Measurements from ENCODE around the gene CTSK. TPM values are rescaled to one million over a fixed set of nuclear protein-coding genes. Genes with fewer than 3 reads are reported as not detected.

CTSK gene
- total and polyA plus RNA-seq, 7 experiments from 2014 or later = 0.31 to 13.7 (median 6.8) TPM

DNA sequence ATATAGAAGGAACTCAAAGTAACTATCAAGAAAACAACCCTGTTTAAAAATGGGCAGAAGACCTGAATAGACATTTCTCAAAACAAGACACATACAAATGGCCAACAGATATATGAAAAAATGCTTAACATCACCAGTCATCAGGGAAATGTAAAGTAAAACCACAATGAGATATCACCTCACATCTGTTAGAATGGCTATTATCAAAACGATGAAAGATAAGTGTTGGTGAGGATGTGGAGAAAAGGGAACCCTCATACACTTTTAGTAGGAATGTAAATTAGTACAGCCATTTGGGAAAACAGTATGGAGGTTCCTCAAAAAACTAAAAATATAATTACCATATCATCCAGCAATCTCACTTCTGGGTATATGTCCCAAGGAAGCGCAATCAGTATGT, 45.5 kb downstream of the CTSK start:
- H3K4me1 Mint-ChIP-seq = peaks cover 45 to 74% (median 60%) of the 10 kb centered on the region in 7 donors
- ATAC-seq (no peak), DNase-seq (no peak)
- H3K27me3 Mint-ChIP-seq = no peaks in the 10 kb centered on the region
- no peaks in the 10 kb centered on the region for H3K27me3 ChIP-seq (ENCODE audit: control insufficient read depth in 2 of 2, insufficient read depth in 2 of 2, low read length in 2 of 2)
- ChIA-PET CTCF (no interaction called here), POLR2A (no interaction called here)
- no peaks in the 10 kb centered on the region for H3K9me3 ChIP-seq (ENCODE audit: control insufficient read depth in 2 of 3, low read length in 3 of 3)
- peaks cover 0 to 13% (median 4%) of the 10 kb centered on the region in 3 experiments for H3K36me3 ChIP-seq (ENCODE audit: control insufficient read depth in 2 of 3, insufficient read depth in 3 of 3, low read length in 3 of 3)
- intact Hi-C loops (cut with micrococcal nuclease) = loop anchor here in 1 of 2 donors (10.0 kb wide), 1 partner anchor 52 kb away; no protein-coding TSS in a partner anchor
- H3K27ac ChIP-seq (ENCODE audit: low read depth, low read length) = no peak overlapping the region
- H3K9me3 Mint-ChIP-seq = peaks cover 0 to 6% (median 0%) of the 10 kb centered on the region in 11 donors
- H3K4me3 ChIP-seq (ENCODE audit: low read length) = no peak overlapping the region
- H3K36me3 Mint-ChIP-seq = peaks cover 9 to 42% (median 29%) of the 10 kb centered on the region in 5 donors
- peak overlapping the region; percentile 41 to 72 (median 54) for H3K4me3 Mint-ChIP-seq
- peaks cover 9 to 14% of the 10 kb centered on the region in 2 donors for H3K4me1 ChIP-seq (ENCODE audit: control insufficient read depth in 2 of 2, insufficient read depth in 2 of 2, low read length in 2 of 2)
- peak overlapping the region in 2 of 9 donors; percentile 12 to 49 for H3K27ac Mint-ChIP-seq

GRCh38 chr1:150761801-150762200, 46.3 kb downstream of the CTSK start:
- ChIA-PET CTCF (interaction anchor here (0.6 kb wide), 1 partner anchor 265 kb away, joined by 5 read pairs; no protein-coding TSS in a partner anchor), POLR2A (no interaction called here)
- H3K4me1 ChIP-seq (ENCODE audit: control insufficient read depth in 2 of 2, insufficient read depth in 2 of 2, low read length in 2 of 2) = peaks cover 9 to 14% of the 10 kb centered on the region in 2 donors
- no peak overlapping the region for H3K27ac ChIP-seq (ENCODE audit: low read depth, low read length)
- Mint-ChIP-seq H3K4me1 (peaks cover 45 to 68% (median 60%) of the 10 kb centered on the region in 7 donors), H3K27ac (peak overlapping the region in 1 of 9 donors; percentile 49), H3K9me3 (peaks cover 0 to 6% (median 0%) of the 10 kb centered on the region in 11 donors), H3K36me3 (peaks cover 9 to 44% (median 31%) of the 10 kb centered on the region in 5 donors), H3K4me3 (peak overlapping the region in 5 of 10 donors; percentile 47 to 72 (median 59)), H3K27me3 (no peaks in the 10 kb centered on the region)
- no peak overlapping the region for H3K4me3 ChIP-seq (ENCODE audit: low read length)
- H3K9me3 ChIP-seq (ENCODE audit: control insufficient read depth in 2 of 3, low read length in 3 of 3) = no peaks in the 10 kb centered on the region
- no peak for ATAC-seq
- no peak for DNase-seq
- H3K27me3 ChIP-seq (ENCODE audit: control insufficient read depth in 2 of 2, insufficient read depth in 2 of 2, low read length in 2 of 2) = no peaks in the 10 kb centered on the region
- H3K36me3 ChIP-seq (ENCODE audit: control insufficient read depth in 2 of 3, insufficient read depth in 3 of 3, low read length in 3 of 3) = peaks cover 0 to 17% (median 4%) of the 10 kb centered on the region in 3 experiments
- intact Hi-C loops (cut with micrococcal nuclease) = loop anchor here in 1 of 2 donors (10.0 kb wide), 1 partner anchor 53 kb away; no protein-coding TSS in a partner anchor

DNA sequence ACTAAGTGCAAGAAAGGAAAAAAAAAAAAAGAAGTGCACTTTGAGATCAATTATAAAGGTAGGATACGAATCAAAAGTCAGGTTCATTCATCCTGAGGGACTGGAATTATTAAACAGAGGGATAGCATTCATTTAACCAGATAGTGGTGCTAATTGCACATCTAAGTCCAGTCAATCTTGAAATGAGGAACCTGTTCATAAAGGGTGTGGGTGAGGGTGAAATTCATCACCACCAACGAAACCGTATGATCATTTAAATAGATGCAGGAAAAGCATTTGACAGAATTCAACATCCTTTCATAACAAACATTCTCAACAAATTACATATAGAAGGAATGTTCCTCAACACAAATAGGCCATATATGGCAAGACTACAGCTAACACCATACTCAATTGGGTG, 48.0 kb downstream of the CTSK start:
- H3K36me3 Mint-ChIP-seq = peaks cover 9 to 44% (median 32%) of the 10 kb centered on the region in 5 donors
- H3K27me3 Mint-ChIP-seq = no peaks in the 10 kb centered on the region
- H3K4me3 Mint-ChIP-seq = peak overlapping the region in 2 of 10 donors; percentile 1 to 32
- ChIA-PET POLR2A (no interaction called here), CTCF (no interaction called here)
- intact Hi-C loops (cut with micrococcal nuclease) = loop anchor here in 1 of 2 donors (10.0 kb wide), 1 partner anchor 55 kb away; no protein-coding TSS in a partner anchor
- Histone ChIP-seq H3K4me3 (ENCODE audit: low read length) (no peak overlapping the region), H3K27ac (ENCODE audit: low read depth, low read length) (no peak overlapping the region), H3K4me1 (ENCODE audit: control insufficient read depth in 2 of 2, insufficient read depth in 2 of 2, low read length in 2 of 2) (peaks cover 9 to 14% of the 10 kb centered on the region in 2 donors), H3K9me3 (ENCODE audit: control insufficient read depth in 2 of 3, low read length in 3 of 3) (no peaks in the 10 kb centered on the region), H3K36me3 (ENCODE audit: control insufficient read depth in 2 of 3, insufficient read depth in 3 of 3, low read length in 3 of 3) (peaks cover 2 to 22% (median 4%) of the 10 kb centered on the region in 3 experiments), H3K27me3 (ENCODE audit: control insufficient read depth in 2 of 2, insufficient read depth in 2 of 2, low read length in 2 of 2) (no peaks in the 10 kb centered on the region)
- H3K9me3 Mint-ChIP-seq = peaks cover 0 to 6% (median 0%) of the 10 kb centered on the region in 11 donors
- no peak for DNase-seq
- ATAC-seq = peak; percentile 62
- H3K4me1 Mint-ChIP-seq = peaks cover 35 to 53% (median 46%) of the 10 kb centered on the region in 7 donors
- peak overlapping the region in 5 of 9 donors; percentile 9 to 51 (median 43) for H3K27ac Mint-ChIP-seq

DNA sequence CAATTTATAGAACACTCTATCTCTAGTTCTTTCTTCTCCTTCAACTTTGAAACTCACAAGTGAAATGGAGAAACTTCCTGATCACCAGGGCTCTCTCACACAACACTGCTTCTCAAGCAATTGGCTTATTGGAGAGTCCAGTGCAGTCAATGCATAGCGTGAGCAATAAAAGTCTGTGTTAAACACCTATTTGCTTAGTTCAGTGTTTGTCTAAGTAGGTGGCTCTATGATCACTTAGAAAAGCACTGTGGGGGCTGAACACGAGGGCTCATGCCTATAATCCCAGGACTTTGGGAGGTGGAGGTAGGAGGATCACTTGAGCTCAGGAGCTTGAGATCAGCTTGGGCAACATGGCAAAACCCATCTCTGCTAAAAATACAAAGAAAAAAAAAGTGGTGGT, 54.6 kb downstream of the CTSK start:
- Histone ChIP-seq H3K36me3 (ENCODE audit: control insufficient read depth in 2 of 3, insufficient read depth in 3 of 3, low read length in 3 of 3) (peaks cover 10 to 75% (median 10%) of the 10 kb centered on the region in 3 experiments), H3K27ac (ENCODE audit: low read depth, low read length) (no peak overlapping the region), H3K4me3 (ENCODE audit: low read length) (no peak overlapping the region), H3K27me3 (ENCODE audit: control insufficient read depth in 2 of 2, insufficient read depth in 2 of 2, low read length in 2 of 2) (no peaks in the 10 kb centered on the region), H3K4me1 (ENCODE audit: control insufficient read depth in 2 of 2, insufficient read depth in 2 of 2, low read length in 2 of 2) (no peaks in the 10 kb centered on the region), H3K9me3 (ENCODE audit: control insufficient read depth in 2 of 3, low read length in 3 of 3) (no peaks in the 10 kb centered on the region)
- Mint-ChIP-seq H3K4me1 (peaks cover 0 to 14% (median 0%) of the 10 kb centered on the region in 7 donors), H3K4me3 (no peak overlapping the region), H3K9me3 (no peaks in the 10 kb centered on the region), H3K36me3 (peaks cover 12 to 57% (median 38%) of the 10 kb centered on the region in 5 donors), H3K27me3 (no peaks in the 10 kb centered on the region), H3K27ac (peak overlapping the region in 1 of 9 donors; percentile 32)
- intact Hi-C loops (cut with micrococcal nuclease) = no loop called here
- no peak for DNase-seq
- CTCF ChIA-PET = no interaction called here
- ATAC-seq = no peak
- POLR2A ChIA-PET = interaction anchor here (0.8 to 1.0 kb wide), 2 partner anchors 178 to 390 kb away, joined by 3 read pairs; partner anchors contain the start of gene RPRD2

- Histone ChIP-seq H3K27ac (ENCODE audit: low read depth, low read length) (no peak overlapping the region), H3K4me3 (ENCODE audit: low read length) (no peak overlapping the region), H3K4me1 (ENCODE audit: control insufficient read depth in 2 of 2, insufficient read depth in 2 of 2, low read length in 2 of 2) (no peaks in the 10 kb centered on the region), H3K9me3 (ENCODE audit: control insufficient read depth in 2 of 3, low read length in 3 of 3) (no peaks in the 10 kb centered on the region), H3K36me3 (ENCODE audit: control insufficient read depth in 2 of 3, insufficient read depth in 3 of 3, low read length in 3 of 3) (peaks cover 10 to 82% (median 23%) of the 10 kb centered on the region in 3 experiments), H3K27me3 (ENCODE audit: control insufficient read depth in 2 of 2, insufficient read depth in 2 of 2, low read length in 2 of 2) (no peaks in the 10 kb centered on the region)
- H3K4me1 Mint-ChIP-seq = peaks cover 0 to 11% (median 0%) of the 10 kb centered on the region in 7 donors
- ChIA-PET POLR2A (interaction anchor here (0.7 kb wide), 1 partner anchor 255 kb away, joined by 3 read pairs; the partner anchor contains the start of gene MINDY1), CTCF (interaction anchor here (0.6 kb wide), 1 partner anchor 349 kb away, joined by 4 read pairs; no protein-coding TSS in a partner anchor)
- H3K27me3 Mint-ChIP-seq = no peaks in the 10 kb centered on the region
- H3K9me3 Mint-ChIP-seq = no peaks in the 10 kb centered on the region
- intact Hi-C loops (cut with micrococcal nuclease) = no loop called here
- H3K36me3 Mint-ChIP-seq = peaks cover 12 to 52% (median 33%) of the 10 kb centered on the region in 5 donors
- no peak overlapping the region for H3K4me3 Mint-ChIP-seq
- DNase-seq = no peak
- H3K27ac Mint-ChIP-seq = no peak overlapping the region
- no peak for ATAC-seq
Observed at GRCh38 chr1:150751443-150751842, 56.6 kb downstream of the CTSK start.

GRCh38 chr1:150749720-150750311, 58.2 kb downstream of the CTSK start:
- H3K36me3 Mint-ChIP-seq = peaks cover 12 to 48% (median 32%) of the 10 kb centered on the region in 5 donors
- H3K4me1 Mint-ChIP-seq = peaks cover 0 to 11% (median 0%) of the 10 kb centered on the region in 7 donors
- H3K27me3 Mint-ChIP-seq = no peaks in the 10 kb centered on the region
- CTCF ChIA-PET = no interaction called here
- Histone ChIP-seq H3K27me3 (ENCODE audit: control insufficient read depth in 2 of 2, insufficient read depth in 2 of 2, low read length in 2 of 2) (no peaks in the 10 kb centered on the region), H3K27ac (ENCODE audit: low read depth, low read length) (no peak overlapping the region), H3K9me3 (ENCODE audit: control insufficient read depth in 2 of 3, low read length in 3 of 3) (no peaks in the 10 kb centered on the region), H3K4me3 (ENCODE audit: low read length) (no peak overlapping the region), H3K4me1 (ENCODE audit: control insufficient read depth in 2 of 2, insufficient read depth in 2 of 2, low read length in 2 of 2) (no peaks in the 10 kb centered on the region), H3K36me3 (ENCODE audit: control insufficient read depth in 2 of 3, insufficient read depth in 3 of 3, low read length in 3 of 3) (peaks cover 6 to 92% (median 31%) of the 10 kb centered on the region in 3 experiments)
- POLR2A ChIA-PET = no interaction called here
- ATAC-seq = no peak
- peak overlapping the region in 1 of 10 donors; percentile 27 for H3K4me3 Mint-ChIP-seq
- intact Hi-C loops (cut with micrococcal nuclease) = no loop called here
- H3K27ac Mint-ChIP-seq = peak overlapping the region in 2 of 9 donors; percentile 13 to 41
- no peak for DNase-seq
- H3K9me3 Mint-ChIP-seq = no peaks in the 10 kb centered on the region
